GM12878 (cell line): ENCODE measurements around the gene DDX42. TPM values are rescaled to one million over a fixed set of nuclear protein-coding genes. Genes with fewer than 3 reads are reported as not detected.

ENCODE experiments used
- ATAC-seq: fragments of 200-7000 bp; cut with Tn5 transposase; 3 replicates; pipeline ENCODE4 v1.9.1; 2020; ENCODE audit warnings: mild to moderate bottlenecking, moderate library complexity
- BruUV-seq: library from RNA; stranded (reverse); fragments of 400-500 nt; replicated peaks from 2 replicates; lab custom pipeline; 2021; lab: Mats Ljungman, UMichigan
- CTCF ChIA-PET: fragments of 300-600 bp; sonication (Branson Sonifier 250); formaldehyde crosslinking; extraction: SDS; loops from one replicate; lab custom pipeline; 2021; ENCODE audit warnings: inconsistent platforms; lab: Yijun Ruan, JAX
- POLR2A ChIA-PET: fragments of 350-600 bp; formaldehyde crosslinking; extraction: SDS; loops from one replicate; lab custom pipeline; 2021; ENCODE audit warnings: inconsistent platforms; lab: Charles Lee
- RAD21 ChIA-PET: fragments of 300-600 bp; sonication (Branson Sonifier 250); formaldehyde crosslinking; loops from one replicate; lab custom pipeline; 2023; ENCODE audit warnings: antibody characterized with exemption; ENCODE audit not compliant: unreplicated experiment; lab: Charles Lee
- SMC1A ChIA-PET: fragments of 300-600 bp; sonication (Branson Sonifier 250); formaldehyde crosslinking; loops from one replicate; lab custom pipeline; 2023; ENCODE audit not compliant: unreplicated experiment, uncharacterized antibody; lab: Charles Lee
- DNase-seq: peaks from one replicate; pipeline ENCODE4 v3.0.0-alpha.2; 2011; ENCODE audit warnings: low read depth, low spot score
- FAIRE-seq: peaks from 3 replicates; lab custom pipeline; 2011; peaks lifted over from hg19 to GRCh38; lab: Jason Lieb, UNC
- H2AFZ ChIP-seq: 2 replicates; pipeline ENCODE4 v1.6.0; 2011; ENCODE audit warnings: low read depth, low read length, control low read depth; ENCODE audit not compliant: control insufficient read depth
- H3K27ac ChIP-seq: 2 replicates; pipeline ENCODE4 v1.5.1; 2011; ENCODE audit warnings: control low read depth; ENCODE audit not compliant: control insufficient read depth, insufficient read depth
- H3K27me3 ChIP-seq, 2 experiments: replicated peaks in 1 of 2; 2 replicates each; pipeline versions ENCODE4 v1.6.0 to v1.6.1; 2011; ENCODE audit warnings: low read length in 1 of 2; ENCODE audit not compliant: control insufficient read depth in 2 of 2, insufficient read depth in 2 of 2
- H3K36me3 ChIP-seq, 2 experiments: 2 replicates each; pipeline ENCODE4 v1.5.1; 2011; ENCODE audit warnings: low read length in 1 of 2; ENCODE audit not compliant: control insufficient read depth in 2 of 2, insufficient read depth in 2 of 2
- H3K4me1 ChIP-seq: 2 replicates; pipeline ENCODE4 v1.6.1; 2011; ENCODE audit warnings: mild to moderate bottlenecking, low read length, moderate library complexity, mixed read lengths; ENCODE audit not compliant: control insufficient read depth, insufficient read depth
- H3K4me2 ChIP-seq: 2 replicates; pipeline ENCODE4 v1.6.0; 2011; ENCODE audit warnings: control low read depth; ENCODE audit not compliant: control insufficient read depth, insufficient read depth
- H3K4me3 ChIP-seq: fragments of 200-600 bp; sonication (generic); 2 replicates; pipeline ENCODE4 v1.5.1; 2016
- H3K79me2 ChIP-seq: 2 replicates; pipeline ENCODE4 v1.6.0; 2011; ENCODE audit warnings: low read length; ENCODE audit not compliant: control insufficient read depth, insufficient read depth
- H3K9ac ChIP-seq: 2 replicates; pipeline ENCODE4 v1.8.0; 2011; ENCODE audit warnings: low read length, control low read depth, mixed read lengths; ENCODE audit not compliant: control insufficient read depth, insufficient read depth
- H3K9me3 ChIP-seq: replicated peaks from 3 replicates; pipeline ENCODE4 v1.5.1; 2011; ENCODE audit warnings: mild to moderate bottlenecking, low read length; ENCODE audit not compliant: control insufficient read depth, insufficient read depth
- H4K20me1 ChIP-seq: 2 replicates; pipeline ENCODE4 v1.6.0; 2011; ENCODE audit not compliant: control insufficient read depth, insufficient read depth
- BCL11A ChIP-seq: IDR thresholded peaks from 2 replicates; pipeline ENCODE4 v1.6.1; 2011; ENCODE audit warnings: low read depth, low read length
- CHD2 ChIP-seq: IDR thresholded peaks from 2 replicates; pipeline ENCODE4 v1.6.1; 2011; ENCODE audit warnings: low read depth, low read length, improper control_type of control experiment, borderline replicate concordance
- EED ChIP-seq: sonication (generic); IDR thresholded peaks from 2 replicates; pipeline ENCODE4 v1.6.1; 2016; ENCODE audit warnings: antibody characterized with exemption, low read depth
- KLF5 ChIP-seq: fragments of 450-650 bp; IDR thresholded peaks from 2 replicates; pipeline ENCODE4 v1.6.1; 2014; ENCODE audit warnings: mild to moderate bottlenecking; ENCODE audit not compliant: partially characterized antibody
- MTA3 ChIP-seq: IDR thresholded peaks from 2 replicates; pipeline ENCODE4 v1.6.1; 2012; ENCODE audit warnings: low read length, inconsistent platforms, borderline replicate concordance
- POLR2A ChIP-seq: IDR thresholded peaks from 2 replicates; pipeline ENCODE4 v1.6.1; 2011; ENCODE audit warnings: low read depth, mild to moderate bottlenecking, low read length
- RCOR1 ChIP-seq: conservative IDR thresholded peaks from 2 replicates; pipeline ENCODE4 v1.6.1; 2012; ENCODE audit warnings: low read depth, low read length, improper control_type of control experiment
- SMAD5 ChIP-seq: IDR thresholded peaks from 2 replicates; pipeline ENCODE4 v1.6.1; 2016; ENCODE audit warnings: antibody characterized with exemption, low read depth
- SUZ12 ChIP-seq: fragments of 200-600 bp; sonication (generic); IDR thresholded peaks from one replicate; pipeline ENCODE4 v1.6.1; 2018; ENCODE audit warnings: antibody characterized with exemption, mild to moderate bottlenecking; ENCODE audit not compliant: unreplicated experiment
- YY1 ChIP-seq: IDR thresholded peaks from 2 replicates; pipeline ENCODE4 v1.6.1; 2011; ENCODE audit warnings: low read depth, mild to moderate bottlenecking, low read length
- ZBED1 ChIP-seq: IDR thresholded peaks from 2 replicates; pipeline ENCODE4 v1.6.1; 2016; ENCODE audit warnings: borderline replicate concordance
- ZNF217 ChIP-seq: fragments of 450-650 bp; IDR thresholded peaks from 2 replicates; pipeline ENCODE4 v1.6.1; 2017; ENCODE audit warnings: antibody characterized with exemption, mild to moderate bottlenecking
- ZZZ3 ChIP-seq: IDR thresholded peaks from 2 replicates; pipeline ENCODE4 v1.6.1; 2011; ENCODE audit warnings: low read depth; ENCODE audit not compliant: control insufficient read depth, insufficient read length
- WGBS: methylation state at CpG from one replicate; pipeline ENCODE4 v1.1.6; 2016; ENCODE audit warnings: low lambda C conversion rate; ENCODE audit not compliant: insufficient replicate concordance, insufficient coverage; ENCODE audit errors: missing lambda C conversion rate; 5-methylcytosine and 5-hydroxymethylcytosine counted together
- in situ Hi-C: fragments of 300-500 bp; cut with MboI; formaldehyde crosslinking; loops from 9 replicates; pipeline ENCODE4 v1.14.3; 2018; ENCODE audit warnings: mixed read lengths
- intact Hi-C: fragments of 100-400 bp; cut with micrococcal nuclease; formaldehyde crosslinking; loops from one replicate; pipeline ENCODE4 v1.14.2; 2022; ENCODE audit not compliant: unreplicated experiment
- polyA plus RNA-seq, 11 experiments: library from polyadenylated mRNA; depleted of rRNA in 4 of 11; unstranded in 6 of 11; stranded (reverse) in 5 of 11; fragments of >200 nt; fragmentation: Nextera tagmentation in 4 of 11; fragmentation: Illumina TruSeq in 1 of 11; extraction: Ambion mirVana in 4 of 11; extraction: Trizol in 1 of 11; gene quantifications; 1 replicate in 1 of 11; 2 replicates in 10 of 11; pipeline versions ENCODE4 v1.2.1 to v1.2.3, GENCODE V29; 2011 to 2016; ENCODE audit warnings: inconsistent platforms in 2 of 11, missing spikeins in 2 of 11, low read depth in 1 of 11
- total RNA-seq, 4 experiments: library from RNA; depleted of rRNA in 3 of 4; stranded (reverse); fragments of >200 nt in 3 of 4; fragmentation: Illumina TruSeq in 1 of 4; extraction: Trizol in 1 of 4; gene quantifications; 2 replicates each; pipeline versions ENCODE4 v1.2.1 to v1.2.3, GENCODE V29; 2013 to 2021
- TF ChIP-seq, protein P1 (sequence below): fragments of 450-650 bp; formaldehyde crosslinking; IDR thresholded peaks from 2 replicates; pipeline ENCODE4 v1.4.0; 2022; ENCODE audit warnings: mild to moderate bottlenecking, moderate library complexity
- TF ChIP-seq, protein P2 (sequence below): fragments of 450-650 bp; IDR thresholded peaks from 2 replicates; pipeline ENCODE4 v1.6.1; 2018; ENCODE audit warnings: mild to moderate bottlenecking, low read depth, moderate library complexity; ENCODE audit not compliant: partially characterized antibody
- TF ChIP-seq, protein P3 (sequence below): fragments of 450-650 bp; IDR thresholded peaks from 2 replicates; pipeline ENCODE4 v1.6.1; 2017; ENCODE audit warnings: low read depth, mild to moderate bottlenecking, moderate library complexity

Gene DDX42
- total and polyA plus RNA-seq, 10 of the 15 experiments (the other 5 are each of a cell fraction or from before 2014, with no cell fraction given) = 14.6 to 147 (median 65.3) TPM

DNA sequence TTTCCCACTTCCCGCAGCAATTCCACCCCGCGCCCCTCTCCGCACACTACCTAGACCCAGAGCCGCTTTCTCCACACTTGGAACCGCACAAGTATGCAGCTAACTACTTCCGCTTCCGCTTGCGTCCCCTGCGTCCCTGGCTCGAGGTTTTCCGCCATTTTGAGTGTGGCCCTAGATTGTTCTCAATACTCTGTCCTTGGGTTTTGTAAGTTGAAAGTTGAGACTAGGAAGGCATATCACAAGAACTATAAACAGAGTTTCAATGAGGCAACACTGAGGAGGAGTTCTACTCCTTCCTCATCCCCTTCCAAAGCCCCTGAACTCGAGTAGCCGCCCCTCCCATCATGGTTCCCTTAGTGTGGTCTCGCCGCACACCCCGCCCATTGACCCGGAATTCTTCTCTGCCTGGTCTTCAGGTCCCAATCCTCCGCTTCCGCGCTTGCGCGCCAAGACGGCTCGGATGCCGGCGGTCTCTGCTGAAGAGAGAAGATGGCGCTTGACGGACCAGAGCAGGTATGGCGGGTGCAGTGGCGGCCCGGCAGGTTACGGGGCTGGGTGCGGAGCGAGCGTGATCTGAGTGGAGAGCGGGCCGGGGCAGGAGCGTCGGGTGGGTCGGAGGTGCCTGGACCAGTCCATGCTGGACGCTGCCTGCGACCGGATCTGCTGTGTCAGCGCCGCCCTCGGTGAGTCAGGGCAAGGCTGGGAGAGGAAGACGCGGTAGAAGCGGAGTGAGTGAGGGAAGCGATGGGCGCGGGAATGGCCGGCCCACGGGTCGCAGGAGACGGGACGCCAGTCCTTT lies 53.2 kb downstream of the DDX42 start, which contains the start of the genes FTSJ3 and PSMC5:
TSS of gene FTSJ3 (minus strand) at position 662 of the 799 bp plus-strand sequence. CDS start 761 bp downstream, outside the sequence.
TSS of gene PSMC5 (plus strand) at position 430 of the 799 bp plus-strand sequence. CDS start at position 490, 60 bp downstream.
- H3K4me3 ChIP-seq = peak within 1 kb of the TSS; percentile 83
- RAD21 ChIA-PET = interaction anchor here (1.1 to 1.5 kb wide), 2 partner anchors 13 to 22 kb away, joined by 3 to 5 read pairs; no protein-coding TSS in a partner anchor
- H3K79me2 ChIP-seq = peaks cover 48% of the 10 kb centered on the region
- CTCF ChIA-PET = interaction anchor here (0.7 to 2.9 kb wide), 10 partner anchors 8 to 215 kb away, joined by 3 to 19 read pairs (median 4); partner anchors contain the start of genes CCDC47, DDX42 and SMARCD2
- H3K9ac ChIP-seq = peak within 1 kb of the TSS; percentile 81
- DNase-seq (peak; percentile 84), ATAC-seq (peak; percentile 95), FAIRE-seq (peak; percentile 93)
- H2AFZ ChIP-seq = peak within 1 kb of the TSS; percentile 97
- in situ Hi-C loops = loop anchor here (25.0 kb wide), 1 partner anchor 390 kb away; the partner anchor contains the start of gene CYB561
- 2% methylated on average over 58 of the region's 58 CpGs for WGBS
- SMC1A ChIA-PET = interaction anchor here (1.0 to 1.5 kb wide), 8 partner anchors 8 to 129 kb away, joined by 3 to 12 read pairs (median 5); no protein-coding TSS in a partner anchor
- H3K9me3 ChIP-seq = no peaks in the 10 kb centered on the region
- no peaks in the 10 kb centered on the region for H3K27me3 ChIP-seq
- POLR2A ChIA-PET = interaction anchor here (0.6 to 4.4 kb wide), 6 partner anchors 14 to 126 kb away, joined by 3 to 22 read pairs (median 6); partner anchors contain the start of genes CCDC47 and DDX42
- no peaks in the 10 kb centered on the region for H4K20me1 ChIP-seq
- H3K36me3 ChIP-seq = peaks cover 20 to 34% of the 10 kb centered on the region in 2 experiments
- H3K4me2 ChIP-seq = peak within 1 kb of the TSS; percentile 97
- H3K27ac ChIP-seq = peak within 1 kb of the TSS; percentile 95
- intact Hi-C loops = loop anchor here (1.0 to 2.0 kb wide), 3 partner anchors 12 to 128 kb away; partner anchors contain the start of gene CCDC47
- BruUV-seq = no TSS peak
- H3K4me1 ChIP-seq = peaks cover 17% of the 10 kb centered on the region
- no peak for TF ChIP-seq CHD2
- TF ChIP-seq, protein P1, sequence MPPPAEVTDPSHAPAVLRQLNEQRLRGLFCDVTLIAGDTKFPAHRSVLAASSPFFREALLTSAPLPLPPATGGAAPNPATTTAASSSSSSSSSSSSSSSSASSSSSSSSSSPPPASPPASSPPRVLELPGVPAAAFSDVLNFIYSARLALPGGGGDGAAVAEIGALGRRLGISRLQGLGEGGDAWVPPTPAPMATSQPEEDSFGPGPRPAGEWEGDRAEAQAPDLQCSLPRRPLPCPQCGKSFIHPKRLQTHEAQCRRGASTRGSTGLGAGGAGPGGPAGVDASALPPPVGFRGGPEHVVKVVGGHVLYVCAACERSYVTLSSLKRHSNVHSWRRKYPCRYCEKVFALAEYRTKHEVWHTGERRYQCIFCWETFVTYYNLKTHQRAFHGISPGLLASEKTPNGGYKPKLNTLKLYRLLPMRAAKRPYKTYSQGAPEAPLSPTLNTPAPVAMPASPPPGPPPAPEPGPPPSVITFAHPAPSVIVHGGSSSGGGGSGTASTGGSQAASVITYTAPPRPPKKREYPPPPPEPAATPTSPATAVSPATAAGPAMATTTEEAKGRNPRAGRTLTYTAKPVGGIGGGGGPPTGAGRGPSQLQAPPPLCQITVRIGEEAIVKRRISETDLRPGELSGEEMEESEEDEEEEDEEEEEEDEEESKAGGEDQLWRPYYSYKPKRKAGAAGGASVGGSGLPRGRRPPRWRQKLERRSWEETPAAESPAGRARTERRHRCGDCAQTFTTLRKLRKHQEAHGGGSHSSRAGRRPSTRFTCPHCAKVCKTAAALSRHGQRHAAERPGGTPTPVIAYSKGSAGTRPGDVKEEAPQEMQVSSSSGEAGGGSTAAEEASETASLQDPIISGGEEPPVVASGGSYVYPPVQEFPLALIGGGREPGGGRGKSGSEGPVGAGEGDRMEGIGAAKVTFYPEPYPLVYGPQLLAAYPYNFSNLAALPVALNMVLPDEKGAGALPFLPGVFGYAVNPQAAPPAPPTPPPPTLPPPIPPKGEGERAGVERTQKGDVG (CRISPR knock-in tag) = no peak
- TF ChIP-seq EED = no peak; the same call in none of the 2 replicates
- TF ChIP-seq, protein P2, sequence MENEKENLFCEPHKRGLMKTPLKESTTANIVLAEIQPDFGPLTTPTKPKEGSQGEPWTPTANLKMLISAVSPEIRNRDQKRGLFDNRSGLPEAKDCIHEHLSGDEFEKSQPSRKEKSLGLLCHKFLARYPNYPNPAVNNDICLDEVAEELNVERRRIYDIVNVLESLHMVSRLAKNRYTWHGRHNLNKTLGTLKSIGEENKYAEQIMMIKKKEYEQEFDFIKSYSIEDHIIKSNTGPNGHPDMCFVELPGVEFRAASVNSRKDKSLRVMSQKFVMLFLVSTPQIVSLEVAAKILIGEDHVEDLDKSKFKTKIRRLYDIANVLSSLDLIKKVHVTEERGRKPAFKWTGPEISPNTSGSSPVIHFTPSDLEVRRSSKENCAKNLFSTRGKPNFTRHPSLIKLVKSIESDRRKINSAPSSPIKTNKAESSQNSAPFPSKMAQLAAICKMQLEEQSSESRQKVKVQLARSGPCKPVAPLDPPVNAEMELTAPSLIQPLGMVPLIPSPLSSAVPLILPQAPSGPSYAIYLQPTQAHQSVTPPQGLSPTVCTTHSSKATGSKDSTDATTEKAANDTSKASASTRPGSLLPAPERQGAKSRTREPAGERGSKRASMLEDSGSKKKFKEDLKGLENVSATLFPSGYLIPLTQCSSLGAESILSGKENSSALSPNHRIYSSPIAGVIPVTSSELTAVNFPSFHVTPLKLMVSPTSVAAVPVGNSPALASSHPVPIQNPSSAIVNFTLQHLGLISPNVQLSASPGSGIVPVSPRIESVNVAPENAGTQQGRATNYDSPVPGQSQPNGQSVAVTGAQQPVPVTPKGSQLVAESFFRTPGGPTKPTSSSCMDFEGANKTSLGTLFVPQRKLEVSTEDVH = peak; percentile 92
- no peak for TF ChIP-seq MTA3
- TF ChIP-seq, protein P3, sequence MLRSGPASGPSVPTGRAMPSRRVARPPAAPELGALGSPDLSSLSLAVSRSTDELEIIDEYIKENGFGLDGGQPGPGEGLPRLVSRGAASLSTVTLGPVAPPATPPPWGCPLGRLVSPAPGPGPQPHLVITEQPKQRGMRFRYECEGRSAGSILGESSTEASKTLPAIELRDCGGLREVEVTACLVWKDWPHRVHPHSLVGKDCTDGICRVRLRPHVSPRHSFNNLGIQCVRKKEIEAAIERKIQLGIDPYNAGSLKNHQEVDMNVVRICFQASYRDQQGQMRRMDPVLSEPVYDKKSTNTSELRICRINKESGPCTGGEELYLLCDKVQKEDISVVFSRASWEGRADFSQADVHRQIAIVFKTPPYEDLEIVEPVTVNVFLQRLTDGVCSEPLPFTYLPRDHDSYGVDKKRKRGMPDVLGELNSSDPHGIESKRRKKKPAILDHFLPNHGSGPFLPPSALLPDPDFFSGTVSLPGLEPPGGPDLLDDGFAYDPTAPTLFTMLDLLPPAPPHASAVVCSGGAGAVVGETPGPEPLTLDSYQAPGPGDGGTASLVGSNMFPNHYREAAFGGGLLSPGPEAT = peak; percentile 78
- no peak for TF ChIP-seq ZBED1
- TF ChIP-seq ZZZ3 = no peak
- 0 out of 2 replicates have a peak, but pooled peaks have one; percentile 60 for TF ChIP-seq RCOR1
- TF ChIP-seq ZNF217 = no peak
- peak; percentile 83 for TF ChIP-seq SMAD5
- no peak for TF ChIP-seq SUZ12
- peak; percentile 99 for TF ChIP-seq YY1
- TF ChIP-seq KLF5 = peak; percentile 58
- peak; percentile 99 for TF ChIP-seq POLR2A
- no peak for TF ChIP-seq BCL11A
